SU-DHL-6 (cell line): Measurements from ENCODE around the gene SELPLG.

Source experiments
- CTCF ChIP-seq: fragments of 200-600 bp; sonication (generic); IDR thresholded peaks from one replicate; pipeline ENCODE4 v1.5.1; 2017; ENCODE audit warnings: antibody characterized with exemption, mild to moderate bottlenecking, low read length, moderate library complexity; ENCODE audit not compliant: insufficient read depth, poor library complexity, severe bottlenecking
- EZH2phosphoT487 ChIP-seq: fragments of 200-600 bp; sonication (generic), shearing (Covaris generic); conservative IDR thresholded peaks from 2 replicates; pipeline ENCODE4 v1.6.1; 2018; ENCODE audit warnings: mild to moderate bottlenecking, antibody characterized with exemption, low read length, moderate library complexity, mixed read lengths

- TF ChIP-seq CTCF, result no peak
- no peak for TF ChIP-seq EZH2phosphoT487
These were observed 14.7 kb upstream of the SELPLG start for GRCh38 chr12:108648371-108648770.
